ENCODE results near the gene COL12A1. TPM values are rescaled to one million over a fixed set of nuclear protein-coding genes. Genes with fewer than 3 reads are reported as not detected.

The COL12A1 gene
- total and polyA plus RNA-seq, 9 of the 15 experiments (the other 6 are each of a cell fraction or from before 2014, with no cell fraction given): 0.11 TPM; not detected in 8

DNA sequence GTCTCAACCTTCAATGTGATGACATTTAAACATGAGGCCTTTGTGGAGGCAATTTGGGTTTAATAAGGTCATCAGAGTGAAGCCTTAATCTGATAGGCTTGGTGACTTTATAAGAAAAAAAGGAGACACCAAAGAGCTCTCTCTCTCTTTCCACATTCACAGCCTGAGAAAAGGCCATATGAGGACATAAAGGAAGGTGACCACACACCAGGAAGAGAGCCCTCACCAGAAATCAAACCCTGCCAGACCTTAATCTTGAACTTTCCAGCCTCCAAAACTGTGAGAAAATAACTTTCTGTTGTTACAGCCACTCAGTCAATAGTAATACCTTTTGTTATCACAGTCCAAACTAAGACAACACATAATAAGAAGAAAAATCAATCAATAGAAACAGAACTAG lies 47.7 kb downstream of the COL12A1 start:
- DNase-seq (ENCODE audit: extremely low read depth in 1 of 4, low spot score in 3 of 4) (no peak), FAIRE-seq (no peak), ATAC-seq (no peak)
- Histone ChIP-seq H3K9ac (ENCODE audit: insufficient read depth in 1 of 2, low read depth in 2 of 2, low read length in 2 of 2) (no peak overlapping the region), H3K27me3 (ENCODE audit: control insufficient read depth in 2 of 2, insufficient read depth in 2 of 2, low read length in 2 of 2) (no peaks in the 10 kb centered on the region), H3K9me1 (ENCODE audit: control insufficient read depth, insufficient read depth, low read length) (no peaks in the 10 kb centered on the region), H3K79me2 (ENCODE audit: control insufficient read depth, insufficient read depth, low read length) (no peaks in the 10 kb centered on the region), H3K27ac (ENCODE audit: extremely low read depth, low read depth, low read length) (no peak overlapping the region), H3K4me1 (replicated peaks in 1 of 2; ENCODE audit: control insufficient read depth in 2 of 2, insufficient read depth in 2 of 2, low read length in 2 of 2) (no peaks in the 10 kb centered on the region), H2AFZ (ENCODE audit: low read depth, low read length) (no peak overlapping the region), H3K4me3 (no peak overlapping the region), H3K36me3 (ENCODE audit: control insufficient read depth, insufficient read depth, low read length) (no peaks in the 10 kb centered on the region), H3K9me3 (replicated peaks; ENCODE audit: control insufficient read depth, insufficient read depth, low read depth, low read length) (no peaks in the 10 kb centered on the region), H3K4me2 (ENCODE audit: insufficient read depth, low read length) (no peak overlapping the region), H4K20me1 (replicated peaks; ENCODE audit: control insufficient read depth, insufficient read depth, low read length) (no peaks in the 10 kb centered on the region)
- no TSS peak for BruUV-seq (replicated peaks)
- intact Hi-C loops (cut with micrococcal nuclease) (no loop called here), in situ Hi-C loops (cut with MboI) (no loop called here)
- POLR2A ChIA-PET: no interaction called here
- CTCF ChIA-PET (ENCODE audit: low intra/inter-chr PET ratio): no interaction called here
- TF ChIP-seq ZNF217 (CRISPR knock-in tag; IDR thresholded peaks at IDR 0.05) (no peak), TARDBP (IDR thresholded peaks at IDR 0.05) (no peak), POLR3A (IDR thresholded peaks at IDR 0.05; ENCODE audit: borderline replicate concordance, extremely low read depth, insufficient read depth, insufficient read length) (no peak), CCAR2 (IDR thresholded peaks at IDR 0.05; ENCODE audit: low read depth, low read length) (no peak), ETS2 (tag; IDR thresholded peaks at IDR 0.05; ENCODE audit: borderline replicate concordance, poor library complexity, severe bottlenecking) (no peak)

DNA sequence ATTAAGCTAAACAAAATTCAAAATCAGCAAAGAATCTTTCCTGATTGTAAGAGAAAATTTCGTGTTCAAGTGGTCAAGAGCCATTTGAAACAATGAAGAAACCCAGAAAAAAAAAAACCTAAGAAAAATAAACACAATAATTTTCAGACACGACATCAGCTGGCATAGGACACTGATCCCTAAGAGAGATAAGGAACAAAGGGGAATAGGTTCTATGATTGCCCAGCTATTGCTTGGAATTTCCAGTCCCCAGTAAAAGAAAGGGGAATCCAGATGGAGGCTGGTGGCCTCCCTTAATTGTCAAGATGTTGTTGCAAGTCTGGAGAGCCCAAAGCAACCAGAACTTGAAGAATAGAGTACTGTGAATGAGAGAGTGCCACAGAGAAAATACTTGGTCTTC lies 48.5 kb downstream of the COL12A1 start:
- 0% methylated on average over 2 of the region's 2 CpGs for WGBS (ENCODE audit: insufficient coverage, low coverage, missing lambda C conversion rate)
- CTCF ChIA-PET (ENCODE audit: low intra/inter-chr PET ratio): no interaction called here
- POLR2A ChIA-PET: no interaction called here
- Histone ChIP-seq H3K4me1 (replicated peaks in 1 of 2; ENCODE audit: control insufficient read depth in 2 of 2, insufficient read depth in 2 of 2, low read length in 2 of 2) (no peaks in the 10 kb centered on the region), H3K9ac (ENCODE audit: insufficient read depth in 1 of 2, low read depth in 2 of 2, low read length in 2 of 2) (no peak overlapping the region), H3K9me3 (replicated peaks; ENCODE audit: control insufficient read depth, insufficient read depth, low read depth, low read length) (no peaks in the 10 kb centered on the region), H2AFZ (ENCODE audit: low read depth, low read length) (no peak overlapping the region), H3K27ac (ENCODE audit: extremely low read depth, low read depth, low read length) (no peak overlapping the region), H3K4me3 (no peak overlapping the region), H3K79me2 (ENCODE audit: control insufficient read depth, insufficient read depth, low read length) (no peaks in the 10 kb centered on the region), H3K27me3 (ENCODE audit: control insufficient read depth in 2 of 2, insufficient read depth in 2 of 2, low read length in 2 of 2) (no peaks in the 10 kb centered on the region), H4K20me1 (replicated peaks; ENCODE audit: control insufficient read depth, insufficient read depth, low read length) (no peaks in the 10 kb centered on the region), H3K36me3 (ENCODE audit: control insufficient read depth, insufficient read depth, low read length) (no peaks in the 10 kb centered on the region), H3K4me2 (ENCODE audit: insufficient read depth, low read length) (no peak overlapping the region), H3K9me1 (ENCODE audit: control insufficient read depth, insufficient read depth, low read length) (no peaks in the 10 kb centered on the region)
- no peak for DNase-seq (ENCODE audit: extremely low read depth in 1 of 4, low spot score in 3 of 4)
- TF ChIP-seq ZNF766 (CRISPR knock-in tag; conservative IDR thresholded peaks at IDR 0.05) (no peak), DDX20 (tag; IDR thresholded peaks at IDR 0.05; ENCODE audit: low read depth) (no peak), ZNF444 (CRISPR knock-in tag; IDR thresholded peaks at IDR 0.05) (no peak), TEAD2 (tag; IDR thresholded peaks at IDR 0.05) (no peak), CBFA2T3 (IDR thresholded peaks at IDR 0.05) (no peak), THRAP3 (IDR thresholded peaks at IDR 0.05; ENCODE audit: borderline replicate concordance) (no peak), ZNF282 (CRISPR knock-in tag; IDR thresholded peaks at IDR 0.05) (no peak)
- TF ChIP-seq, protein P1, sequence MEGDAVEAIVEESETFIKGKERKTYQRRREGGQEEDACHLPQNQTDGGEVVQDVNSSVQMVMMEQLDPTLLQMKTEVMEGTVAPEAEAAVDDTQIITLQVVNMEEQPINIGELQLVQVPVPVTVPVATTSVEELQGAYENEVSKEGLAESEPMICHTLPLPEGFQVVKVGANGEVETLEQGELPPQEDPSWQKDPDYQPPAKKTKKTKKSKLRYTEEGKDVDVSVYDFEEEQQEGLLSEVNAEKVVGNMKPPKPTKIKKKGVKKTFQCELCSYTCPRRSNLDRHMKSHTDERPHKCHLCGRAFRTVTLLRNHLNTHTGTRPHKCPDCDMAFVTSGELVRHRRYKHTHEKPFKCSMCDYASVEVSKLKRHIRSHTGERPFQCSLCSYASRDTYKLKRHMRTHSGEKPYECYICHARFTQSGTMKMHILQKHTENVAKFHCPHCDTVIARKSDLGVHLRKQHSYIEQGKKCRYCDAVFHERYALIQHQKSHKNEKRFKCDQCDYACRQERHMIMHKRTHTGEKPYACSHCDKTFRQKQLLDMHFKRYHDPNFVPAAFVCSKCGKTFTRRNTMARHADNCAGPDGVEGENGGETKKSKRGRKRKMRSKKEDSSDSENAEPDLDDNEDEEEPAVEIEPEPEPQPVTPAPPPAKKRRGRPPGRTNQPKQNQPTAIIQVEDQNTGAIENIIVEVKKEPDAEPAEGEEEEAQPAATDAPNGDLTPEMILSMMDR (IDR thresholded peaks at IDR 0.05 in 2 of 3, conservative IDR thresholded peaks at IDR 0.05 in 1 of 3; ENCODE audit: insufficient read depth in 2 of 3, low read depth in 1 of 3, low read length in 3 of 3): no peak
- TF ChIP-seq, protein P2, sequence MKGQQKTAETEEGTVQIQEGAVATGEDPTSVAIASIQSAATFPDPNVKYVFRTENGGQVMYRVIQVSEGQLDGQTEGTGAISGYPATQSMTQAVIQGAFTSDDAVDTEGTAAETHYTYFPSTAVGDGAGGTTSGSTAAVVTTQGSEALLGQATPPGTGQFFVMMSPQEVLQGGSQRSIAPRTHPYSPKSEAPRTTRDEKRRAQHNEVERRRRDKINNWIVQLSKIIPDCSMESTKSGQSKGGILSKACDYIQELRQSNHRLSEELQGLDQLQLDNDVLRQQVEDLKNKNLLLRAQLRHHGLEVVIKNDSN (CRISPR knock-in tag; IDR thresholded peaks at IDR 0.05): no peak
- no peak for ATAC-seq
- in situ Hi-C loops (cut with MboI): no loop called here
- intact Hi-C loops (cut with micrococcal nuclease): no loop called here
- BruUV-seq (replicated peaks): no TSS peak
- no peak for FAIRE-seq

All from K562 (cell line).